Measurements from ENCODE around the gene MRPS12.
"Not testable (repeated sequence)": the region's sequence is repeated elsewhere in the genome, so short reads cannot be mapped to it uniquely, and the experiment has no call there.

The MRPS12 gene

GRCh38 chr19:38912600-38913514 lies 17.9 kb upstream of the MRPS12 start:
- DNase-seq, result no peak

GRCh38 chr19:38913958-38914357 lies 16.8 kb upstream of the MRPS12 start:
- DNase-seq, result no peak

GRCh38 chr19:38915329-38916321 lies 15.1 kb upstream of the MRPS12 start:
- DNase-seq, result no peak

GRCh38 chr19:38917516-38917915 lies 13.2 kb upstream of the MRPS12 start:
- no peak for DNase-seq

- DNase-seq, result no peak
Measured at GRCh38 chr19:38917921-38918491, 12.7 kb upstream of the MRPS12 start.

GRCh38 chr19:38918526-38918925 lies 12.2 kb upstream of the MRPS12 start:
- DNase-seq, result no peak

- DNase-seq, result no peak
Measured at GRCh38 chr19:38919837-38920601, 10.7 kb upstream of the MRPS12 start.

GRCh38 chr19:38920602-38921419 lies 9.9 kb upstream of the MRPS12 start:
- DNase-seq, result no peak

GRCh38 chr19:38921420-38922274 lies 9.1 kb upstream of the MRPS12 start:
- DNase-seq, result no peak

GRCh38 chr19:38922482-38922881 lies 8.3 kb upstream of the MRPS12 start:
- DNase-seq, result no peak

- DNase-seq, result no peak
Measured at GRCh38 chr19:38924388-38924787, 6.4 kb upstream of the MRPS12 start.

GRCh38 chr19:38928391-38929001 lies 2.2 kb upstream of the MRPS12 start:
- no peak for DNase-seq

- DNase-seq, result peak; percentile 94
Measured at GRCh38 chr19:38929929-38930775, 592 bp upstream of the MRPS12 start, which contains the start of gene SARS2. SARS2 (minus strand) TSS chr19:38930763; CDS start chr19:38930736, 27 bp downstream.

- no peak for DNase-seq
Measured at GRCh38 chr19:38931521-38931793, 713 bp downstream of the MRPS12 start.

GRCh38 chr19:38932425-38933179 lies 1.9 kb downstream of the MRPS12 start:
- DNase-seq, result peak; percentile 43

GRCh38 chr19:38933544-38933943 lies 2.8 kb downstream of the MRPS12 start:
- no peak for DNase-seq

GRCh38 chr19:38939957-38940356 lies 9.2 kb downstream of the MRPS12 start:
- no peak for DNase-seq

- DNase-seq, result not testable (repeated sequence)
Measured at GRCh38 chr19:38941466-38941865, 10.7 kb downstream of the MRPS12 start.
